SIG-M5 treated with dmso at 0.1 percent for 504 hours (cell line): ENCODE measurements around the gene RB1.
"Not testable (repeated sequence)": the region's sequence is repeated elsewhere in the genome, so short reads cannot be mapped to it uniquely, and the experiment has no call there.

Experiments
- DNase-seq: peaks from one replicate; lab custom pipeline; 2025; ENCODE audit not compliant: unreplicated experiment; lab: John Stamatoyannopoulos, UW

Gene RB1

GRCh38 chr13:48346583-48346982 lies 43.0 kb downstream of the RB1 start:
- no peak for DNase-seq

GRCh38 chr13:48349525-48349924 lies 46.0 kb downstream of the RB1 start:
- no peak for DNase-seq

- DNase-seq: no peak
These were observed 50.0 kb downstream of the RB1 start for GRCh38 chr13:48353590-48353989.

- not testable (repeated sequence) for DNase-seq
These were observed 52.0 kb downstream of the RB1 start for GRCh38 chr13:48355524-48355923.

- DNase-seq: no peak
These were observed 53.2 kb downstream of the RB1 start for GRCh38 chr13:48356750-48357149.

GRCh38 chr13:48369988-48370387 lies 66.4 kb downstream of the RB1 start:
- DNase-seq: no peak

- no peak for DNase-seq
These were observed 67.3 kb downstream of the RB1 start for GRCh38 chr13:48370815-48371214.

GRCh38 chr13:48377857-48378256 lies 74.3 kb downstream of the RB1 start:
- DNase-seq: no peak

- peak; percentile 43 for DNase-seq
These were observed 77.0 kb downstream of the RB1 start for GRCh38 chr13:48380581-48380980.

- no peak for DNase-seq
These were observed 79.8 kb downstream of the RB1 start for GRCh38 chr13:48383384-48383783.

GRCh38 chr13:48386816-48387215 lies 83.3 kb downstream of the RB1 start:
- DNase-seq: no peak

GRCh38 chr13:48391257-48391656 lies 87.7 kb downstream of the RB1 start:
- DNase-seq: no peak

GRCh38 chr13:48393030-48393697 lies 89.6 kb downstream of the RB1 start:
- DNase-seq: no peak

- DNase-seq: no peak
These were observed 90.1 kb downstream of the RB1 start for GRCh38 chr13:48393698-48394085.

- DNase-seq: no peak
These were observed 94.2 kb downstream of the RB1 start for GRCh38 chr13:48397744-48398143.

GRCh38 chr13:48398450-48399095 lies 95.0 kb downstream of the RB1 start:
- no peak for DNase-seq

- no peak for DNase-seq
These were observed 96.6 kb downstream of the RB1 start for GRCh38 chr13:48400090-48400694.

- peak; percentile 40 for DNase-seq
These were observed 97.3 kb downstream of the RB1 start for GRCh38 chr13:48400850-48401291.

GRCh38 chr13:48401480-48401879 lies 97.9 kb downstream of the RB1 start:
- DNase-seq: no peak

GRCh38 chr13:48402325-48402932 lies 98.9 kb downstream of the RB1 start:
- no peak for DNase-seq

- peak; percentile 46 for DNase-seq
These were observed 99.6 kb downstream of the RB1 start for GRCh38 chr13:48403151-48403631.

- DNase-seq: no peak
These were observed 100.4 kb downstream of the RB1 start for GRCh38 chr13:48403913-48404312.
